Measurements from ENCODE around the gene GRHL1.

GRHL1 gene

GRCh38 chr2:9990736-9991135 is 39.2 kb downstream of the GRHL1 start:
- Histone ChIP-seq H3K4me1 (ENCODE audit: control insufficient read depth in 1 of 2, insufficient read depth in 1 of 2, low read depth in 1 of 2, low read length in 1 of 2) (no peaks in the 10 kb centered on the region), H3K27me3 (no peaks in the 10 kb centered on the region), H3K9me3 (no peaks in the 10 kb centered on the region), H3K4me3 (ENCODE audit: low read depth in 1 of 2, low read length in 1 of 2) (no peak overlapping the region), H3K36me3 (no peaks in the 10 kb centered on the region), H3K27ac (no peak overlapping the region)
- no peak for TF ChIP-seq CTCF (IDR thresholded peaks at IDR 0.05)

- Histone ChIP-seq H3K27me3 (no peaks in the 10 kb centered on the region), H3K9me3 (no peaks in the 10 kb centered on the region), H3K27ac (no peak overlapping the region), H3K4me3 (ENCODE audit: low read depth in 1 of 2, low read length in 1 of 2) (no peak overlapping the region), H3K36me3 (no peaks in the 10 kb centered on the region), H3K4me1 (ENCODE audit: control insufficient read depth in 1 of 2, insufficient read depth in 1 of 2, low read depth in 1 of 2, low read length in 1 of 2) (no peaks in the 10 kb centered on the region)
- no peak for TF ChIP-seq CTCF (IDR thresholded peaks at IDR 0.05)
Observed at GRCh38 chr2:9991221-9991620, 39.7 kb downstream of the GRHL1 start.

- Histone ChIP-seq H3K36me3 (no peaks in the 10 kb centered on the region), H3K27ac (no peak overlapping the region)
Observed at GRCh38 chr2:9991829-9992273, 40.4 kb downstream of the GRHL1 start.

GRCh38 chr2:9992427-9993187 is 41.1 kb downstream of the GRHL1 start:
- H3K27me3 ChIP-seq: no peaks in the 10 kb centered on the region
- no peaks in the 10 kb centered on the region for H3K4me1 ChIP-seq (ENCODE audit: control insufficient read depth in 1 of 2, insufficient read depth in 1 of 2, low read depth in 1 of 2, low read length in 1 of 2)
- no peak overlapping the region for H3K27ac ChIP-seq
- no peaks in the 10 kb centered on the region for H3K9me3 ChIP-seq
- H3K4me3 ChIP-seq (ENCODE audit: low read depth in 1 of 2, low read length in 1 of 2): no peak overlapping the region
- no peaks in the 10 kb centered on the region for H3K36me3 ChIP-seq
- no peak for TF ChIP-seq CTCF (IDR thresholded peaks at IDR 0.05)

More at GRCh38 chr2:9991829-9992273, 40.4 kb downstream of the GRHL1 start:
- Histone ChIP-seq H3K27me3 (no peaks in the 10 kb centered on the region), H3K4me3 (ENCODE audit: low read depth in 1 of 2, low read length in 1 of 2) (no peak overlapping the region), H3K9me3 (no peaks in the 10 kb centered on the region), H3K4me1 (ENCODE audit: control insufficient read depth in 1 of 2, insufficient read depth in 1 of 2, low read depth in 1 of 2, low read length in 1 of 2) (no peaks in the 10 kb centered on the region)
- TF ChIP-seq CTCF (IDR thresholded peaks at IDR 0.05): no peak

- Histone ChIP-seq H3K27me3 (no peaks in the 10 kb centered on the region), H3K4me1 (ENCODE audit: control insufficient read depth in 1 of 2, insufficient read depth in 1 of 2, low read depth in 1 of 2, low read length in 1 of 2) (no peaks in the 10 kb centered on the region), H3K4me3 (ENCODE audit: low read depth in 1 of 2, low read length in 1 of 2) (no peak overlapping the region), H3K9me3 (no peaks in the 10 kb centered on the region), H3K36me3 (no peaks in the 10 kb centered on the region), H3K27ac (no peak overlapping the region)
- TF ChIP-seq CTCF (IDR thresholded peaks at IDR 0.05): no peak
Observed at GRCh38 chr2:9993488-9994165, 42.1 kb downstream of the GRHL1 start.

Data from neutrophil (primary cell).